A673 (cell line): ENCODE results near the gene IDI1.

Experiments used
- EZH2 ChIP-seq: fragments of 200-600 bp; sonication (generic); IDR thresholded peaks from 2 replicates; pipeline ENCODE4 v1.6.1; 2017; ENCODE audit warnings: borderline replicate concordance, low read depth, mild to moderate bottlenecking, mixed read lengths, antibody characterized with exemption, low read length; ENCODE audit not compliant: poor library complexity, severe bottlenecking
- TF ChIP-seq, protein P1 (sequence below): fragments of 300-800, 200-600 bp; sonication (generic); conservative IDR thresholded peaks from 2 replicates; pipeline ENCODE4 v1.5.1; 2017; ENCODE audit warnings: low read depth, mild to moderate bottlenecking, antibody characterized with exemption, low read length, moderate library complexity, mixed read lengths

DNA sequence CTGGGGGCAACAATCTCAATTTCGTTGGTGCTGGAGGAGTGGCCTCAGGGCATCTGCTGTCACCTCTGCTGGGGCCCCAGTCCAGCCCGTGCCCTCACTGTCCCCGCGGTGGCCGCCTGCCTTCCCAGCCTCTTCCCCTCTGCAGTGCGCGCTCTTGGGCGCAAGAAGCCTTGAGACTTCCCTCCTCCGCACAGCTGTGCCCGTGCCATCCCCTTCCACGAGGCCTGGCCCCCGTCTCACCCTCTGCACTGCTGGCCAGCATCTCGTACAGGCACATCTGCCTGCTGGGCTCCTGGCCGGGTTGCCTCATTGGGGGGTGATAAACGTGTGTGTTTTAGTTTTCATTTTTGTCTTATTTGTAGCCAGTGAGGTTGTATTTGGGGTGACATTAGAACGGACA, 37.2 kb downstream of the IDI1 start:
- TF ChIP-seq, protein P1, sequence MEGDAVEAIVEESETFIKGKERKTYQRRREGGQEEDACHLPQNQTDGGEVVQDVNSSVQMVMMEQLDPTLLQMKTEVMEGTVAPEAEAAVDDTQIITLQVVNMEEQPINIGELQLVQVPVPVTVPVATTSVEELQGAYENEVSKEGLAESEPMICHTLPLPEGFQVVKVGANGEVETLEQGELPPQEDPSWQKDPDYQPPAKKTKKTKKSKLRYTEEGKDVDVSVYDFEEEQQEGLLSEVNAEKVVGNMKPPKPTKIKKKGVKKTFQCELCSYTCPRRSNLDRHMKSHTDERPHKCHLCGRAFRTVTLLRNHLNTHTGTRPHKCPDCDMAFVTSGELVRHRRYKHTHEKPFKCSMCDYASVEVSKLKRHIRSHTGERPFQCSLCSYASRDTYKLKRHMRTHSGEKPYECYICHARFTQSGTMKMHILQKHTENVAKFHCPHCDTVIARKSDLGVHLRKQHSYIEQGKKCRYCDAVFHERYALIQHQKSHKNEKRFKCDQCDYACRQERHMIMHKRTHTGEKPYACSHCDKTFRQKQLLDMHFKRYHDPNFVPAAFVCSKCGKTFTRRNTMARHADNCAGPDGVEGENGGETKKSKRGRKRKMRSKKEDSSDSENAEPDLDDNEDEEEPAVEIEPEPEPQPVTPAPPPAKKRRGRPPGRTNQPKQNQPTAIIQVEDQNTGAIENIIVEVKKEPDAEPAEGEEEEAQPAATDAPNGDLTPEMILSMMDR = no peak
- no peak for TF ChIP-seq EZH2
